NCI-H2227 treated with DMSO at 0.1 percent for 48 hours (cell line): ENCODE results near the gene ZNF426.

Source experiments
- DNase-seq: peaks from one replicate; lab custom pipeline; 2025; lab: John Stamatoyannopoulos, UW

The ZNF426 gene

DNA sequence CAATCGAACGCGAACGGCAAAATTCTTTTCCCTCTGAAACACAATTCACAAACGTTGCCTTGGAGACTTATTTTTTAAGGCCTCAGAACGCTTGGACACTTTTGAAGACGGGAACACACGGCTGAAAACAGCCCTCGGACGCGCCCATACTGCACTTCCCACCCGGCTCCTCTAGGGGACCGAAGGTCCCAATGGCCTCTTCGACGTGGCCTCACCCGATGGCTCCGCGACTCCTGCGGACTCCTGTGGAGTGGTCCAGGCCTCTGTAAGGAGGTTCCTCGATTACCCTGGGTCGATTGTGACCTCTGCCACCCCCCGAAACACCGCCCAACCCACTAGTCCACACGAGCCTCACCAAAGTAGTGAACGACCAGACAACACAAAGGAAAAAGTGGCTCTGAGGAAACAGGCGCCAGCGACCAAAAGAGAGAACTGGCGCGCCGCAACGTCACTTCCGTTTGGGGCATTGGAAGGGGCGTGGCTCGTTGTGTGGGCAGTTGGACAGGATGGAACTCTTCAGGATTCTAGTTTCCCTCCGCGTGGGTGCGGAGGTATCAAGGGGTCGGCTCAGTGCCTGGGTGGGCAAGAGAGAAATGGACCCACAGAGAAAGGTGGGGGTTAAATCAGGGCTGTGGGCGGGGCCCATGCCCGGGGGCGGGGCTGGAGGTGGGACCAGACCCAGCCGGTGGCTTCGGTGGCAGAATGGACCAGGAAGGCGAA is 40.1 kb downstream of the ZNF426 start, which contains the start of gene ZNF560:
Gene ZNF560, minus strand, starts transcription at position 434 of the 720 bp plus-strand sequence. CDS start 23,303 bp downstream, outside the sequence.
- DNase-seq: no peak

DNA sequence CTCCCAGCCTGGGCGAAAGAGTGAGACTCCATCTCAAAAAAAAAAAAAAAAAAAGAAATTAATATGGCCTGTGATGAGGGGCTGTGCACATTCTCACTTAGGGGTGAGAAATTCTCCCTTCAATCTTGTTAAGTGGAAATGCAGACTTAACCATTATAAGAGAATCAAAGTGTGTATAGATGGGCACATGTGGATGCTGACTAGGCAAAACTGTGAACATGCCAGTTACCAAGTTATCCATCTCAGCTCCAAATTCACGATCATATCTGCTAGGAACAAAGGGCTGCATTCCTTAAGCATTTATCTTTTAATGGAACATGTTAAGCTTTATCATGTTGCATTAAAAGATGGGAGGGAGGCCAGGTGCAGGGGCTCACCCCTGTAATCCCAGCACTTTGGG is 44.3 kb downstream of the ZNF426 start:
- DNase-seq: no peak

DNA sequence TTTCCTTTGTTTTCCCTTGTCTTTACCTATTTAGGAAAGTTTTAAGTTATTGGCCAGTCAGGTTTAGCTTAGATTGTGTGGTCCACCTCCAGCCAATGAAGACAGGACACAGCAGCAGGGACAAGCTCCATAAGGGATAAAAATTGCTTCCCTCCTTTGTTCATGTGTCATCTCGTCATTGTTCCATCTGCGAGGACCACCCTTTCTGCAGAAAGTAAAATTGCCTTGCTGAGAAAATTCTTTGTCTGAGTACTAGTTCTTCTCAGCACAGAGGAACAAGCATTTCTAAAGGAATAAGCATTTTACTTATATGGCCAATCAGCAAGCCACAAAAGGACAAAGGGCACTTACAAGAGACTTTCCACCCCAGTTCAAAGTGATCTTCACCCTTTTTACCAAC is 51.4 kb downstream of the ZNF426 start:
- DNase-seq: no peak

DNA sequence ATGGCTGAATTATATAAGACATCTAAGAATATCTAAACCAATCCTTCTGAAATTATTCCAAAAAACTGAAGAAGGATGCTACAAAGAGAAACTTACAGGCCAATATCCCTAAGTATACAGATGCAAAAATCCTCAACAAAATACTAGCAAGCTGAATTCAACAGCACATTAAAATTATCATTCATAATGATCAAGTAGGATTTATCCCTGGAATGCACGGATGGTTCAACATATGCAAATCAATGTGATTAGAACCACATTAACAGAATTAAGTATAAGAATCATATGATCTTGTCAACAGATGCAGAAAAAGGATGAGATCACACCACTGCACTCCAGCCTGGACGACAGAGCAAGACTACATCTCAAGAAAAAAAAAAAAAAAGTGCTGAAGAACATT is 53.3 kb downstream of the ZNF426 start:
- DNase-seq: no peak

DNA sequence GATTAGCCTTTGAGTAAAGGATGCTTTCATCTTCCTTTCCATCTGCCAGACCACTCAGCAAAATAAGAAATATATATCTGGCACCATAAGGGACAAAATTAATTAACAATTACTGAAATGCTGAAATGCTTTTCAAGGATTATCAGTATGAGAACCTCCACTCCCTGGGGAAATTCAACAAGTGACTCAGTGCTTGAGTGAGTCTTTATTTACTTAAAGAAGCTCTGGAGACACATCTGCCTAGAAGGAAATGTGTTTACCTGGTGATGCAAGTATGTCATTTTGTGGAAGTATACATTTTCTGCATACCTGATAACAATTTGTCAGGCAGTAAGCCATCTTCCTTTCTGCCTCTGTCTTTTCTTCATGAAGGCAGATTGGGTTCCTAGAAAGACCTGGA is 63.5 kb downstream of the ZNF426 start:
- no peak for DNase-seq
